GM18909 (cell line): ENCODE results near the gene TMEM86A.
"Not testable (repeated sequence)": the region's sequence is repeated elsewhere in the genome, so short reads cannot be mapped to it uniquely, and the experiment has no call there.

Source experiments
- ATAC-seq: cut with Tn5 transposase; IDR thresholded peaks from one replicate; pipeline ENCODE4 v1.9.1; 2021; ENCODE audit warnings: mild to moderate bottlenecking; ENCODE audit not compliant: unreplicated experiment, poor library complexity

Gene TMEM86A

DNA sequence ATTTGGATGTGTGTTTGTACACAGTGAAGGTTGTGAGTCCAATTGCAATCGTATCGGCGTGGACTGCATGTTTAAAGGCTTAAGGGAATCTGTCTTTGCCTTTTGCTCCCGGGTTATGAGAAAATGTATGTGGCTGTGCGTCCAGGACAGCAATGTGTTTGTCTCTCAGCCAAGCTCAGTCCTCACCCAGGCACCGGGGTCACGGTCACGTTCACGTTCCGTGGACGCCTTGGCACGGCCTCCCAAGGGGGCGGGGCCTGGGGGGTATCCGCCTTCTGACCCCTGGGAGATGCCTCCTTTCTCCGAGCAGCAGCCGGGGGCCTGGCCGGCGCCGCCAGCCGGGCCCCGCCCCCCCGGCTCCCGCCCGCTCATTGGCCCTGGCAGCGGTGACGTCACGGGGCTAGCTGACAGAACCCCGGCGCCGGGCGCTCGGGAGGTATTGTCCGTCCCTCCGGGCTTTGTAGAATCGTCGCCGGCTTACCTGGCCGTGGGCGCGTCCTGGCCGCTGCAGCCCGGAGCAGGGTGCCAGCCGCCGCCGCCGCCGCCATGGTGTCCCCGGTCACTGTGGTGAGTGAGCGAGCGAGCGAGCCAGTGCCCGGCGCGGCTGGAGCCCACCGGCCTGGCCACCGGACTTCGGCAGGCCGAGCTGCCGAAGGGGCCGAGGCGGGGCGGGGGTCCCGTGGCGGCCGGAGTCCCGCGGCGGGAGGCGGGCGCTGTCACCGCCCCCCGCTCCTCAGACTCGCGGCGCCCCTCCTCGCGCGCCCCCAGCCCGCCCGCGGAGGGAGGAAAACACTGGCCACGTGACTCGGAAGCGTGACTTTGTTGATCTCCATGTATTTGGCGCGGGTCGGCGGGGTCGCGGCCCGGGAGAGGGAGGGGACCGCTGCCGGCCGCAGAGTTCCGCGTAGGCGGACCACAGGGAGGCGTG, at the start of gene TMEM86A:
TMEM86A (plus strand) TSS at position 439 of the 928 bp plus-strand sequence; CDS start at position 547, 108 bp downstream.
- peak; percentile 95 for ATAC-seq

- peak; percentile 50 for ATAC-seq
Observed at GRCh38 chr11:18650353-18650752, 48.2 kb upstream of the TMEM86A start.

DNA sequence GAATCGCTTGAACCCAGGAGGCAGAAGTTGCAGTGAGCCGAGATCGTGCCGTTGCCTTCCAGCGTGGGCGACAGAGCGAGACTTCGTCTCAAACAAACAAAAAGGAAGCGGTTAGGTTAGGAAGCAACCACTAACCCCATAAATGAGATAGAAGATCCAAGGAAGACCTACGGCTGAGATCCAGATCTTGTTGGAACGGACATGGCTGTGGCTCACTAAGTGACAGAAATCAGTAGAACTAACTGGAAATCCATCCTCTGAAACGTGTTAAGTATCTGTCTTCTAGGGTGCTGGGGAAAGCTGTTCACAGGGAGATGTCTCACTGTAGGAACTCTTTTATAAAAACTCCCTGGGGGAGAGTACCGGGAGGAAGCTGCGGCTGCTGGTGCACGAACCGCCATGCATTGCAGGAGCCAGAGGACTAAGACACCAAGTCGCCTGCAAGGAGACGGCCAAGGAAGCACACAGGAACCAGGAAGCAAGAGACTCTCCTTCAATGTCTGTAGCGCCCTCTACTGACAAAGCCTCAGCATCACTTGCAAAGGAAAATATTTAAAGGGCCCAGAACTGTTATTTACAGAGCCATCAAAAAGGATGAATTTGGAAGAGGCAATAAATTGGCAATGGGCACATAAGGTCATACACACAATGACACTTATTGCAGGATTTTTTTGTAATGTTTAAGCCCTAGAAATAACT, 47.6 kb upstream of the TMEM86A start:
- peak; percentile 69 for ATAC-seq

- no peak for ATAC-seq
Observed at GRCh38 chr11:18657673-18658072, 40.9 kb upstream of the TMEM86A start.

GRCh38 chr11:18665353-18665872, 33.2 kb upstream of the TMEM86A start:
- not testable (repeated sequence) for ATAC-seq

DNA sequence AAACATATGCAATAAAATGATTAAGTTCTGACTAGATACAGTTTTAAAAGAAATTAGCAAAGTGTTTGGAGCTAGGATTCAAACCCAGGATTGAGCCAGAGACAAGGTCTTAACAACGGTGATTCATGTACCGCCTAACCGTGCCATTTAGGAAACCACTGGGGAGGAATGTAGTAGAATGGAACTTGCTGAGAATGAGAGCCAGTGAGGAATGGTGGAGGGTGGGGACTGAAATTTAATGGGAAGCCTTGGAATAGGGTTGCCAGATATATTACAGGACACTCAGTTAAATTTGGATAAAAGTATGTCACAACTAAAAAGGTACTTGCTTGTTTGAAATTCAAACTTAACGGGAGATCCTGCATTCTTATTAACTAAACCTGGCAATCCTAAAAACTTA, 30.4 kb upstream of the TMEM86A start:
- no peak for ATAC-seq

GRCh38 chr11:18669219-18669596, 29.4 kb upstream of the TMEM86A start:
- no peak for ATAC-seq

DNA sequence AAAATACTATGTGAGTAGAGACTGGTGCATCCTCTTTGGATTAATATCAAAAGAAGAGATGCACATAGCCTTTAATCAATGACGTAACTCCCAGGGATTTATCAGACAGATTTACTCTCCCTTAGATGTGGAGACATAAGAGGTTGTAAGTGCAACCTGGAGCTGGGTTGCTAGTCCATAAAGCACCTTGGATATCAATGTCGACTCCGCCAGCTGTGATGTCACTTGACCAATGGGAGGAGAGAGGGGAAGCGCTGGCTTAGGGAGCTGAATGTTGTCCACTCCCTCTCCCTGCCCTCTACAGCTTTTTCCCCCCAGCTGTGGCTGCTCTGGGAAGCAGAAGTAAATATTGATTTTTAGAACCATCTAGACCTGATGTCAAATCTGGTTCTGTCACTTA, 28.9 kb upstream of the TMEM86A start:
- no peak for ATAC-seq

- ATAC-seq, result no peak
Observed at GRCh38 chr11:18671246-18671645, 27.3 kb upstream of the TMEM86A start.

DNA sequence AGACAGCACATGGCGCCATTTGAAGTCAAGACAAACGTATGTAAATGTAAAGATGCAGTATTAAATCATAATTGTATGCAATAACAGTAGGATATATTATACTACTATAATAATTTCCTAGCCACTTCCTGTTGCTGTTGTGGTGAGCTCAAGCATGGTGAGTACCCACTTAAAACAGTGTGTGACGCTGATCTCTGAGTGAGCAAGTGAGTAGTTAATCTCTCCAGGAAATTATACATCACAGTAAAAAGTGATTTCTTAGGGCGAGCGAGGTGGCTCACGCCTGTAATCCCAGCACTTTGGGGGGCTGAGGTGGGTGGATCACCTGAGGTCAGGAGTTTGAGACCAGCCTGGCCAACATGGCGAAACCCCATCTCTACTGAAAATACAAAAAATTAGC, 26.4 kb upstream of the TMEM86A start:
- ATAC-seq, result not testable (repeated sequence)

DNA sequence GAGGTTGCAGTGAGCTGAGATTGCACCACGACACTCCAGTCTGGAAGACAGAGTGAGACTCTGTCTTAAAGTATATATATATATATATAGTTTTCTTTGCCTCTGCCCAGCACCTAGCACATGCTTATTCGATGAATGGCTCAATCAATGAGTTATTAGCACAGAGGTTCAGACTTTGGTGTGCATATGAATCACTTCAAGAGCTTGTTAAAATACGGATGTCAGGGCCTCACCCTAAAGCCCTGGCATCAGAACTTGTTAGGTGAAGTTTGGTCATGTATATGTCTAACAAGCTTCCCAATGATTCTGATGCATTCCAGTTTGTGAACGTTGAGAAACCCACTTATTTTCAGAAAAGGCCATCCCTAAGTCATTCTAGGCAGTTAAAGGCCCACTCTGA, 21.8 kb upstream of the TMEM86A start:
- no peak for ATAC-seq

- no peak for ATAC-seq
Observed at GRCh38 chr11:18677560-18677959, 21.0 kb upstream of the TMEM86A start.

DNA sequence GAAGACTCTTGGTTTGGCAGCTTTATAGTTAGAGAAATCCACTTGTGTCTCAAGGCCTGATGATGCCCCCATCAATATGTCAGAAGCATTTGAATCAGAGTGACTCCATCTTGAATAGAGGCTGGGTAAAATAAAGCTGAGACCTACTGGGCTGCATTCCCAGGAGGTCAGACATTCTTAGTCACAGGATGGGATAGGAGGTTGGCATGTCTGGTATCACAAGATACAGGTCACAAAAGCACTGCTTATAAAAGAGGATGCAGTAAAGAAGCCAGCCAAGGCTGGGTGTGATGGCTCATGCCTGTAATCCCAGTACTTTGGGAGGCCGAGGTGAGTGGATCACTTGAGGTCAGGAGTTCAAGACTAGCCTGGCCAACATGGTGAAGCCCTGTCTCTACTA, 16.6 kb upstream of the TMEM86A start:
- ATAC-seq, result not testable (repeated sequence)

GRCh38 chr11:18682466-18682865, 16.1 kb upstream of the TMEM86A start:
- no peak for ATAC-seq

GRCh38 chr11:18684267-18684666, 14.3 kb upstream of the TMEM86A start:
- ATAC-seq, result no peak

GRCh38 chr11:18691467-18692140, 7.0 kb upstream of the TMEM86A start:
- not testable (repeated sequence) for ATAC-seq

DNA sequence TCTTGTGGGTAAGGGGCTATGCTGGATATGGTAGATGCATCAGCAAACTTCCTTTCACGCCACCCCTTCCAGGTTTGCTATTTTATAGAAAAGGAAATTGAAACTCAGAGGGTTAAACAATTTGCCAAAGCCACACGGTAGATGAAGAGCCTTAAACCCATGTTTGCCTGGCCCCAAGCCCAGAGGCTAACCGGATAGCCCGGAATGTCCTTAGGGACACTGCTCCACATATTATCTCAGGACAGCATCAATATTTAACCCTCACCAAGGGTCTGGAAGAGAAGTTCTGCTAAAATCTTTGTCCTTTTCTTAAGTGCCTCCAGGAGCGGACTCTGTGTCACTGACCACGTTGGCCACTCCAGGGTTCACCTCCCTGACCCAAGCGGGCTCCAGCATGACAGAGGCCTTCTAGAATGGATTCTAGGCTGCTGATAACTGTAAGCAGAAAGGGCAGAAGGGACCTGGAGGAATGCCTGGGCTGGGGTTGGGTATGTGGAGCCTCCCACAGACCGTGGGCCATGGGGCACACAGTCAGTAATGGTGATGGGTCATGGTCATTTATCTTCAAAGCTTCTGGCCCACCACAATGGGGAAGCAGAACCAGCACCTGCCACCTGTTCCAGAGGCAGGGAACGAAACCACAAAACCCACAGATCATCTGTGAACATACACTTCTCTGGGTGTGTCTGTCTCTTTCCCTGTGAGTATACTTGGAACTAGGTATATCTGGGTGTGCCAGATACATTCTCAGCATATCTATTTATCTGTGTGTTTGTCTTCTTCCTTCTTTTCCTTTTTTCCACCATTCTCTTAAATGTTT, 5.4 kb upstream of the TMEM86A start:
- ATAC-seq, result no peak

DNA sequence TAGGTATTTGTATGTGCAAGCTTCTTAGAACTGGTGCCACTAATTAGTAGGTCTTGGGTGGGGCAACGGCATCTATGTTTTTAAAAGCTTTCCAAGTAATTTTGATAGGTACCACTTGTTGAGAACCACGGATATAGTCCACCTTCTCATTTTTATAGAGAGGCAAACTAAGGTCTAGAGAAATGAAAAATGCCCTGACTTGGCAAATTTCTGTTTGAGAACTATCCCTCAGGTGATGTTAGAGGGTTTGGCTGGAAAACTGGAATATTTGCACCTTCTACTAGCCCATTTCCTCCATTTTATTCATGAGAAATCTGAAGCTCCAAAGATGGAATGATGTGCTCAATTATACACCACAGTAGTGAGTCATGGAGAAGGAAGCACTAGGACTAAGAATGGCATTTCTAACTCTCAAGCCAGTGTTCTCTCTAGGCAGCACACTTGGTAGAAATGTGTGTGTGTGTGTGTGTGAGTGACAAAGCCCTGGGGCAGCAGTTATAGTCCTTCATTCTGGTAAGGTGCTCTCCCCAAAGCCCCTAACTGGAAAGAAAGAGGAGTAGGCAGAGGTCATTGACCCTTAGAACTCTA, 1.8 kb upstream of the TMEM86A start:
- no peak for ATAC-seq

DNA sequence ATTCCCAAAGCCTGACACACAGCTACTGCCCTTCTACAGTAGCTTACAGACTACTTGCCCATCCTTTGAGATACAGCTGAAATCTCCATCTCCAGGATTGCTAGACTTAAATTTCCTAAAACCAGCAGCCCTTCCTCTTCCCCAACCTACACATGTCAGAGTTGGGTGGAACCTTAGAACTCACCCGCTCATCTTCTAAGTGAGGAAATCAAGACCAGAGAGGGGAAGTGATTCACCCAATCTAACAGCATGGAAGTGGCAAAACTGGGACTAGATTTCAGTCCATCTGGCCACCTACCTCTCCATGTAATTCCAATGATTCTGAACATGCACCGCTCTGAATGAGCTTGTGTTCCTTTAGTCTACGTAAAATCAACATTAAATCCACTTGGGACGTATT, 1.0 kb upstream of the TMEM86A start:
- ATAC-seq, result no peak

GRCh38 chr11:18699269-18699596, 654 bp downstream of the TMEM86A start:
- ATAC-seq, result no peak
